Thyroid gland (tissue), 4 donors: ENCODE results near the gene RBP7.

Experiments used
- POLR2A ChIP-seq, 2 donors: fragments of 450-650 bp; IDR thresholded peaks; one replicate each; pipeline ENCODE4 v1.6.1; 2017; ENCODE audit warnings: antibody characterized with exemption in 2 of 2, mild to moderate bottlenecking in 2 of 2, moderate library complexity in 1 of 2
- TF ChIP-seq, protein P1 (sequence below), 6 experiments: fragments of 200-600 bp in 3 of 6; fragments of 450-650 bp in 3 of 6; sonication (generic) in 3 of 6; IDR thresholded peaks; one replicate each; pipeline ENCODE4 v1.5.1; 2016 to 2019; ENCODE audit warnings: antibody characterized with exemption in 6 of 6, mild to moderate bottlenecking in 2 of 6, inconsistent platforms in 1 of 6, moderate library complexity in 1 of 6

DNA sequence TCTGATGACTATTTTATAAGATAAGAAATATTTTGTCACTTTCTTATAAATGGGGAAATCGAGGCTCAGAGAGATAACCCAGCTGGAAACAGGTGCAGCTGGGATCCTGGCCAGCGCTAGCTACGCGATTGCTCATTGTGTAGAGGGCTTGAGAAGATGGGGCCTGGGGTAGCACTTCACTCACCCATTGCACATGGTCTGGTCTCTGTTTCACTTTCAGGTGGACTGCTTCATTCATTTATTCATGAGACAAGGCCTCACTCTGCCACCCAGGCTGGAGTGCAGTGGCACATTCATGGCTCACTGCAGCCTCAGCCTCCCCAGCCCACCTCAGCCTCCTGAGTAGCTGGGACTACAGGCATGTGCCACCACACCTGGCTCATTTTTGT, 59.6 kb downstream of the RBP7 start:
- TF ChIP-seq, protein P1, sequence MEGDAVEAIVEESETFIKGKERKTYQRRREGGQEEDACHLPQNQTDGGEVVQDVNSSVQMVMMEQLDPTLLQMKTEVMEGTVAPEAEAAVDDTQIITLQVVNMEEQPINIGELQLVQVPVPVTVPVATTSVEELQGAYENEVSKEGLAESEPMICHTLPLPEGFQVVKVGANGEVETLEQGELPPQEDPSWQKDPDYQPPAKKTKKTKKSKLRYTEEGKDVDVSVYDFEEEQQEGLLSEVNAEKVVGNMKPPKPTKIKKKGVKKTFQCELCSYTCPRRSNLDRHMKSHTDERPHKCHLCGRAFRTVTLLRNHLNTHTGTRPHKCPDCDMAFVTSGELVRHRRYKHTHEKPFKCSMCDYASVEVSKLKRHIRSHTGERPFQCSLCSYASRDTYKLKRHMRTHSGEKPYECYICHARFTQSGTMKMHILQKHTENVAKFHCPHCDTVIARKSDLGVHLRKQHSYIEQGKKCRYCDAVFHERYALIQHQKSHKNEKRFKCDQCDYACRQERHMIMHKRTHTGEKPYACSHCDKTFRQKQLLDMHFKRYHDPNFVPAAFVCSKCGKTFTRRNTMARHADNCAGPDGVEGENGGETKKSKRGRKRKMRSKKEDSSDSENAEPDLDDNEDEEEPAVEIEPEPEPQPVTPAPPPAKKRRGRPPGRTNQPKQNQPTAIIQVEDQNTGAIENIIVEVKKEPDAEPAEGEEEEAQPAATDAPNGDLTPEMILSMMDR (IDR thresholded peaks at IDR 0.05), result no peak
- TF ChIP-seq POLR2A (IDR thresholded peaks at IDR 0.05), result no peak
